HCT116 (cell line): Measurements from ENCODE around the gene HDAC7.

Source experiments
- CBX3 ChIP-seq: IDR thresholded peaks from 2 replicates; pipeline ENCODE4 v1.6.1; 2012; ENCODE audit warnings: low read depth
- CEBPB ChIP-seq: IDR thresholded peaks from 2 replicates; pipeline ENCODE4 v1.6.1; 2012; ENCODE audit warnings: low read depth
- CTCF ChIP-seq, 3 experiments: fragments of 200-600 bp in 1 of 3; sonication (generic) in 1 of 3; IDR thresholded peaks in 2 of 3; conservative IDR thresholded peaks in 1 of 3; 2 replicates each; pipeline ENCODE4 v1.5.1; 2012 to 2017; ENCODE audit warnings: low read depth in 2 of 3, low read length in 2 of 3, antibody characterized with exemption in 1 of 3, borderline replicate concordance in 1 of 3, control low read depth in 1 of 3, mild to moderate bottlenecking in 1 of 3, mixed read lengths in 1 of 3, mixed run types in 1 of 3, moderate library complexity in 1 of 3; ENCODE audit not compliant: insufficient read depth in 1 of 3
- EZH2 ChIP-seq: fragments of 200-600 bp; sonication (generic); IDR thresholded peaks from 2 replicates; pipeline ENCODE4 v1.6.1; 2017; ENCODE audit warnings: antibody characterized with exemption, mixed run types
- EZH2phosphoT487 ChIP-seq: fragments of 200-600 bp; IDR thresholded peaks from 2 replicates; pipeline ENCODE4 v1.6.1; 2018; ENCODE audit warnings: antibody characterized with exemption, borderline replicate concordance
- MAX ChIP-seq: IDR thresholded peaks from 2 replicates; pipeline ENCODE4 v1.6.1; 2012
- POLR2A ChIP-seq: IDR thresholded peaks from 2 replicates; pipeline ENCODE4 v1.7.0; 2011; ENCODE audit warnings: borderline replicate concordance; ENCODE audit not compliant: insufficient read depth, insufficient read length; ENCODE audit errors: extremely low read depth
- REST ChIP-seq: IDR thresholded peaks from 2 replicates; pipeline ENCODE4 v1.6.1; 2012; ENCODE audit warnings: low read depth
- SP1 ChIP-seq: IDR thresholded peaks from 2 replicates; pipeline ENCODE4 v1.6.1; 2012; ENCODE audit warnings: low read depth

- TF ChIP-seq REST, result no peak
- no peak for TF ChIP-seq SP1
- TF ChIP-seq POLR2A, result no peak
- TF ChIP-seq CBX3, result no peak
- no peak for TF ChIP-seq MAX
- TF ChIP-seq CEBPB, result no peak
- TF ChIP-seq EZH2, result no peak
- no peak for TF ChIP-seq CTCF (IDR thresholded peaks at IDR 0.05 in 2 of 3, conservative IDR thresholded peaks at IDR 0.05 in 1 of 3; ENCODE audit: borderline replicate concordance in 1 of 3, insufficient read depth in 1 of 3, low read depth in 2 of 3, low read length in 2 of 3)
- no peak for TF ChIP-seq EZH2phosphoT487
Measured at GRCh38 chr12:47868552-47869031, 48.9 kb upstream of the HDAC7 start.
